IPS-15b (cell line): ENCODE data around the gene BICC1.

Source experiments
- H3K27me3 ChIP-seq: one replicate; pipeline ENCODE4 v1.6.1; 2013; ENCODE audit warnings: low read length; ENCODE audit not compliant: control insufficient read depth, insufficient read depth
- H3K36me3 ChIP-seq: one replicate; pipeline ENCODE4 v1.6.1; 2013; ENCODE audit warnings: low read length; ENCODE audit not compliant: control insufficient read depth, insufficient read depth
- H3K4me1 ChIP-seq: one replicate; pipeline ENCODE4 v1.6.1; 2013; ENCODE audit warnings: mild to moderate bottlenecking, low read length; ENCODE audit not compliant: control insufficient read depth, insufficient read depth
- H3K4me3 ChIP-seq: one replicate; pipeline ENCODE4 v1.5.1; 2013; ENCODE audit warnings: low read depth, low read length
- H3K9ac ChIP-seq: one replicate; pipeline ENCODE4 v1.6.1; 2013; ENCODE audit warnings: low read depth, mild to moderate bottlenecking, low read length
- H3K9me3 ChIP-seq: one replicate; pipeline ENCODE4 v1.6.1; 2013; ENCODE audit warnings: mild to moderate bottlenecking, low read length; ENCODE audit not compliant: control insufficient read depth, insufficient read depth

The BICC1 gene

DNA sequence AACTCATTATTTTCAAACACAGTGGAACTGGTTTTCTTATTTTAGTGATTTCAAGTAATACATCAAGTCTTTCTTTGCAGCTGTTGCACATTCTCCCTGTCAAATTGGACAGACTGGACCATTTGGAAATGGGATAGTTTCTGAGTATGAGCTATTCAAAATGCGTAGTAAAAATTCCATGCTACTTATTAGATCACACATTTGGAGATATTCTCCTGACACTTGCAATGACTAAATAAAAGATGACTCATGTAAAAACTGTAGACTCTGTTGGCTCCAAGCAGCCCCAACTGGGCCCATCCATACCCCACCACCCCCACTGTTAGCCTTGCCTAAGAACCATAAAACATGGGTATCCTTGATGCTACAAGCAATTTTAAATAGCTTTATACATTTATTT is 25.9 kb upstream of the BICC1 start:
- Histone ChIP-seq H3K4me3 (no peak overlapping the region), H3K36me3 (no peaks in the 10 kb centered on the region), H3K4me1 (no peaks in the 10 kb centered on the region)

DNA sequence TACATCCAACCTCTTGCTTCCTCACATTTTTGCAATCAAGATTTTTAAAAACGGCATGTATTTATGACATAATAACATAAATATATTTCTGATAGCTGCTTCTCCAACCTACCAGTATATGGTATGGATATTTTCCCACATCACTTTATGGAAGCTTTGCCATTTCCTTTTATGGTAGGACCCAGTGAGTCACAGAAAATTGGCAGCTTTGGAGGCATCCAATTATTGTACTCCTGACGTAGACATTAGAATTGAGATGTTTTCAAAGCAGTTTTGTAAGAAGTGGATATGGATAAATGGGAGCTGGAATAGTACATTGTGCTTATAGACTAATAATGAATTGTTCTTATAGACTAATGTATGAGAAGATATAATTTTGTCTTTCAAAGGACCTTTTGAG is 23.8 kb upstream of the BICC1 start:
- H3K27me3 ChIP-seq, result no peaks in the 10 kb centered on the region
- no peaks in the 10 kb centered on the region for H3K4me1 ChIP-seq
- H3K9ac ChIP-seq, result no peak overlapping the region
- no peaks in the 10 kb centered on the region for H3K9me3 ChIP-seq
- no peaks in the 10 kb centered on the region for H3K36me3 ChIP-seq
- H3K4me3 ChIP-seq, result no peak overlapping the region

More for the DNA sequence above, 25.9 kb upstream of the BICC1 start:
- no peaks in the 10 kb centered on the region for H3K27me3 ChIP-seq
- no peak overlapping the region for H3K9ac ChIP-seq
- no peaks in the 10 kb centered on the region for H3K9me3 ChIP-seq

DNA sequence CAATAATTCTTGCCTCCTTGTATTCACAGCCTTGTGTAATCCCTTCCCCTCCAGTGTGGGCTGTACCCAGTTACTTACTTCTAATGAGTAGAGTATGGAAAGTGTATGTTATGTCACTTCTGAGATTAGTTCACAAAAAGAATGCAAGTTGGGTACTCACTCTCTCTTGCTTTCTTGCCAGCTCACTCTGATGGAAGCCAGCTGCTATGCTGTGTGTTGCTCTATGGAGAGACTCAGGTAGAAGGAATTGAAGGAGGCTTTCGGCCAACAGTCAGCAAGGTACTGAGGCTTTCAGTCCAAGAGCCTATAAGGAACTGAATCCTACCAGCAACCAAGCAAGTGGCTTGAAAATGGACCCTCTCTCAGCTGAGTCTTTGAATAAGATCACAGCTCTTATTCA is 9.7 kb upstream of the BICC1 start:
- Histone ChIP-seq H3K36me3 (no peaks in the 10 kb centered on the region), H3K9ac (no peak overlapping the region), H3K27me3 (no peaks in the 10 kb centered on the region), H3K4me1 (no peaks in the 10 kb centered on the region), H3K4me3 (no peak overlapping the region), H3K9me3 (no peaks in the 10 kb centered on the region)

DNA sequence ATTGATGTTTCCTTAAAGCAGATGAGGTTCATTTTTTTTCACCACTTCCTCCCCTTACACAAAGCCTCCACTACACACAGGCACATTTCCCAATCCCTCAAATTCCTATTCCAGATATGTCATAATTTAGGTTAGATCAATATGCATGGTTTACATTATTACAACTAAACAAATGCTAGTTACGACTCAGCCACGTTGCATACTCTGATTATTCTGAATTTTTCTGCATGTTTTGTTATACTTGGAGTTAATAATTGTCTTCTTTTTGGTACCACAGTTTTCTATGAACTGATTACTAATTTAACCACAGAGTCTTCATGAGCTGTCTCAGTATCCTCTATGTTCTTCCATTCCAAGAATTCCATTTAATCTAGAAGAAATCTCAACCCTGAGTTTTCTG is 4.4 kb upstream of the BICC1 start:
- H3K4me3 ChIP-seq, result no peak overlapping the region
- H3K36me3 ChIP-seq, result no peaks in the 10 kb centered on the region
- H3K4me1 ChIP-seq, result no peaks in the 10 kb centered on the region
- H3K9me3 ChIP-seq, result no peaks in the 10 kb centered on the region
- no peak overlapping the region for H3K9ac ChIP-seq
- peaks cover 29% of the 10 kb centered on the region for H3K27me3 ChIP-seq

DNA sequence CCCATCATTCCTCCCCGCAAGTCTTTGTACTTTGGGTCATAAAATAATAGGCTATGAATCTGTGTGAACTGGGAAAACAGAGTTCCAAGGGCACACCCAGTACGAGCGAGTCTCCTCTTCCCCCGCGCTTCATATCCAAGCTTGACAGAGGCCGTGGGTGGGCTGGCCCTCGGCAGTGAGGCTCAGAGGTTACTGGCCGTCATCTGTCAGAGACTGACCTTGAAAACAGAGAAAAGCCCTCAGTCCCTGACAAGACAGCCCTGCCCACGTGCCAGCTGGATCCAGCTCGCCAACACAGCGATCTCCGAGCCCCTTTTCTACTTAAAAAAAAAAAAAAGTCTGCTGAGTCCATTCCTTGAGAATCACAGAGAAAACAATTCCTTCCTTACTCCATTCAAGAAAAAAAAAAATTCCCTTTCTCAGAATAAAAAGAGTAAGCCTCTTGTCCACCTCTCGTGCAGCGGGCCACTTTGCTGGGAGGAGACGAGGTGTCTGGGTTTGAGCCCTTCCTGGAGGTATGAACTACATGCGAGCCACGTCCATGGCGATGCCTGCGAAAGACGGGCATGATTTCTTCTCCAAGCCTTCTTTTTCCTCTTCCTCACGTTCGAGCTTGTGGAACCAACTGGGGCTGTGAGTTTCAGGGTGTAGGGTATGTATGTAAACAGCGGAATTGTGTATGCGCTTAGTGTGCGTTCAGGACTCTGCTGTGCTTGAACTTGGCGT is 744 bp upstream of the BICC1 start:
- Histone ChIP-seq H3K36me3 (no peaks in the 10 kb centered on the region), H3K4me1 (no peaks in the 10 kb centered on the region), H3K9ac (no peak overlapping the region), H3K27me3 (peaks cover 51% of the 10 kb centered on the region), H3K9me3 (no peaks in the 10 kb centered on the region), H3K4me3 (peak overlapping the region; percentile 53)

DNA sequence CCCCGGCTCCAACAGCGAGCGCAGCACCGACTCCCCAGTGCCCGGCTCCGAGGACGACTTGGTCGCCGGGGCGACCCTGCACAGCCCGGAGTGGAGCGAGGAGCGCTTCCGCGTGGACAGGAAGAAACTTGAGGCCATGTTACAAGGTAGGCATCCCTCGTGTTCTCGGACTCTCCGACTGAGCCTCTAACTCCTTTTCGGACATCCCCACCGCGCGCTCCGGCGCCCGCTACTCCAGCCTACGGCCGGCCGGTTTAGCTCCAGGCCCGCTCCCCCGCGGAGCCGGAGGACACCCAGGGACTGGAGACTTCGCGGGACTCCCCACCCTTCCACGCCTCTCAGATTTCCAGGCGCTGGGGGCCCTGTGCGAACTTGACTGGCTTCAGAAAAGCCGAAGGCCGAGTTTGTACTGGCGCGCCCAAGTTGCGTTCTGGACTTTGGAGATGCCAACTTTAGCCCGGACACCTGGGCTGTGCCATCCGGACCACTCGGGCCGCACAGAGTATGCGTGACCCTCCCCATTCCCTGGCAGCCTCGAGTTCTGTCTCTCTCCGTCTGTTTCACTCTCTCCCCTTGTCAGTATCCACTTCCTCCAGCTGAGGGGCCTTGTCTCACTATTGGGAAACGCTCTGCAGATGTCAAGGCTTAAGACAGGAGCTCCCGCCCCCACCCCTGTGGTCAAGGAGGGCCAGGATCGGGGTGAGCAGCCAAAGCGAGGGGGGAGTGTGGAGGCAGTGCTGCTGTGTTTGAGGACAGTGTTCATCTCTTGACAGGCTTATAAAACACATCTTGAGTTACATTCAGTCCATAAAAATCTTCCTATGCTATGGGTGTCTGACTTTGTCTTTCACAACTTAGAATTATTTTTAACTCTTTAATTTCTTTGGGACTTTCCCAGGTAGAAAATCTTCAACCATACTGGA is 777 bp downstream of the BICC1 start:
- H3K9me3 ChIP-seq, result no peaks in the 10 kb centered on the region
- peak overlapping the region; percentile 28 for H3K9ac ChIP-seq
- peaks cover 51% of the 10 kb centered on the region for H3K27me3 ChIP-seq
- H3K4me3 ChIP-seq, result peak overlapping the region; percentile 50
- H3K36me3 ChIP-seq, result no peaks in the 10 kb centered on the region
- no peaks in the 10 kb centered on the region for H3K4me1 ChIP-seq

DNA sequence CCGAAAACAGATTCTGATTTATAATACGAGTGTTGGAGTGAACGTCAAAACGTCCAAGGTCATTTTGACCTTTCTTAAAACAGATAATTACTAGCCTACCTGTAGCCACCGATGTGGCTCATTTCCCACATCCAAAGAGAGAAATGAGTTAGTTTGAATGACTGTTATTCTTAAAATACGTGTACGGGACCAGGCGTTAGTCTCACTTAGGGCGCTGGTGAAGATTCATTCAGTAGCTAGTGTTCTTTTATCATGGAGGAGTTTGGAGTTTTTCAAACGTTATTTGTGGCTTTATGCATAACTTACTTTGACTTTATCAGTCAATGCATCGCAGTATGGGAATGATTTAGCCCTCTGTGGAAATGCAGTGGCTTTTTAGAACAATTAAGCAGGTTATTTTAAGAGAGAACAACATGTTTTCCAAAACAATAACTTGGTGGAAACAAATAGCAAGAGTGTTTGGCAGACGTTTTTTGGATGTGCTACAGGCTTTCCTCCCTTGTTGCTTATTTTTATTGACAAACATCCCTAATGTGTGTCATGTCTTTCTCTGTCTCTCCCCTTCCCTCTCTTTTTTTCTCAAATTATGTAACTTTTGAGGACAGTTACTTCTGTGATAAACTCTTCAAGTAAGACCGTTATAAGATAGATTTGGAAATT is 1.6 kb downstream of the BICC1 start:
- no peaks in the 10 kb centered on the region for H3K36me3 ChIP-seq
- peaks cover 51% of the 10 kb centered on the region for H3K27me3 ChIP-seq
- no peak overlapping the region for H3K9ac ChIP-seq
- no peaks in the 10 kb centered on the region for H3K4me1 ChIP-seq
- H3K9me3 ChIP-seq, result no peaks in the 10 kb centered on the region
- peak overlapping the region; percentile 50 for H3K4me3 ChIP-seq

DNA sequence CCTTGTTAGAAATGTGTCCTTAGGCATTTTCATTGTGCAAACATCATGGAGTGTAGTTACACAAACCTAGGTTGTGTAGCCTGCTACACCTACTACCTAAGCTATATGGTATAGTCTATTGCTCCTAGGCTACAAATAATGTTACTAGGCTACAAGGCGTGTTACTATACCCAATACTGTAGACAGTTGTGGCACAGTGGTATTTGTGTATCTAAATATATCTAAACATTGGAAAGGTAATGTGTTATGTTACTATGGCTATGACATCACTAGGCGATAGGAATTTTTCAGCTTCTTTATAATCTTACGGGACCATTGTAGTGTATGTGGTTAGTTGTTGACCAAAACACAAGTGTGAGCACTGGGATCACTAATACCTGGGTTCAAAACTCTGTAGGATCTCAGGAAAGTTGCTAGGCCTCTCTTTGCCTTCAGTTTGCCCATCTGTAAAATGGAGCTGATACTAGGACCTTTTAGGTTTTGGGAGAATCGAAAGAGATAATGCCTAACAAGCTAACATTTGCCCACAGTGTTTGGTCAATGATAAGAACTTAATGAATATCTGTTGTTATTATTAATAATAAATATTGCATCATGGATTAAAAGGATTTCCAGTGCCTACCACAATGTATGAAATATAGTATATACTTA is 2.7 kb downstream of the BICC1 start:
- peaks cover 45% of the 10 kb centered on the region for H3K27me3 ChIP-seq
- no peak overlapping the region for H3K4me3 ChIP-seq
- H3K9me3 ChIP-seq, result no peaks in the 10 kb centered on the region
- H3K36me3 ChIP-seq, result no peaks in the 10 kb centered on the region
- no peaks in the 10 kb centered on the region for H3K4me1 ChIP-seq
- no peak overlapping the region for H3K9ac ChIP-seq

DNA sequence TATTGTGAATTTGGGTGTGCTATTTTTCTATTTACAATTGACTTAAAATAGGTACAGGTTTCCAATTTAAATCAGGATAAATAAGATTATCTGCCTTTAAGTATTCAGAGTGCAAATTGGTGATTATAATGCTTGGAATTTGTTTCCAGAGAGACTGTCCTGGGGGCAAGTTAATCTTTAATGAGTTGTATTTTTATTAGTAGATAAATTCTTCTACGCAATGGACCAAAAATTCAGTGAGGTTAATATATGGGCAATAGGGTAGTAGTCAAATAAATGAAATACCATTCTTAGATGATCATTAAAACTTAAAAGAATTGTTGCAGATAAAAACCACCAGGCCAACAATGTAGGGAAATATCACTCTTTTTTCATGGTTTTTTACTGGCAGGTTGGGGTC is 3.4 kb downstream of the BICC1 start:
- no peak overlapping the region for H3K4me3 ChIP-seq
- no peak overlapping the region for H3K9ac ChIP-seq
- H3K36me3 ChIP-seq, result no peaks in the 10 kb centered on the region
- H3K4me1 ChIP-seq, result no peaks in the 10 kb centered on the region
- H3K27me3 ChIP-seq, result peaks cover 40% of the 10 kb centered on the region
- H3K9me3 ChIP-seq, result no peaks in the 10 kb centered on the region

DNA sequence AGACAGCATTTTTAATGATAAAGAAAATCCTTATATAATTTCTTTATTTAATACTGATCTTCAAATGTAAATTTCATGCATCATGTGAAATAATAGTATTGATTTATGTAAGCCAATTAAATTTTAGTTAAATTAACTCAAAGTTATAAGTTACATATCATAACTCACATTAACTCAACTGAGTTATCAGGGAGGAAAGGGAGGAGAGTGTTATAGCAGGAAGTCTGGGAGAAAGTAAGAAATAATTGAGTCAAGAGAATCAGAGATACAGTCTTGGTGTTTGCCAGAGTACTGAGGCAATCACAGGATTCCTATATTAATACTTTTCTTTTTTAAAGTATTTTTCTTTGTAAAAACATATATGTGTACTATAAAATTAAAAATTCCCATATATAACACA is 4.0 kb downstream of the BICC1 start:
- Histone ChIP-seq H3K4me1 (no peaks in the 10 kb centered on the region), H3K27me3 (peaks cover 34% of the 10 kb centered on the region), H3K9me3 (no peaks in the 10 kb centered on the region), H3K9ac (no peak overlapping the region), H3K4me3 (no peak overlapping the region), H3K36me3 (no peaks in the 10 kb centered on the region)

DNA sequence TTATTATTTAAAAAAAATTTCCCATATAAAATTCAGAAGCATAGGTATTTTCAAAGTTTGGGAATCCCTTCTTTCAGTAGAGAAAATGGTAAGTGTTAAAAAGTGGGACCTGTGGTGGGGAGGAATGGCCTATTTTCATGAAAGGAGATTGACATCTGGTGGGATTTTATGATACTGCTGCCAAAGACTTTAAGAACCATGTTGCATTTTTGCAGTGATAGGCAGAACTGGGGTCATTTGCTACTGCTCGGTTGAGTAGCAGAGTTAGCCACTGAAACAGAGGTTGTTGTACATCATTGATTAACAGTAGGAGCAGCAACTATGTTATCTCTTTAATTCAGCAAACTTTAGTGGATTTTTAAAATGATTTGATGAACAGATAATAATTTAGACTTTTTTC is 4.4 kb downstream of the BICC1 start:
- Histone ChIP-seq H3K9me3 (no peaks in the 10 kb centered on the region), H3K27me3 (peaks cover 30% of the 10 kb centered on the region), H3K9ac (no peak overlapping the region), H3K36me3 (no peaks in the 10 kb centered on the region), H3K4me3 (no peak overlapping the region), H3K4me1 (no peaks in the 10 kb centered on the region)
